NCI-H510A (cell line): ENCODE data around the gene ACHE.
A peak's percentile ranks its signal among the peaks of the same experiment; 100 is the strongest.
"Not testable (repeated sequence)": the region's sequence is repeated elsewhere in the genome, so short reads cannot be mapped to it uniquely, and the experiment has no call there.

Experiments
- DNase-seq: peaks from one replicate; lab custom pipeline; 2025; lab: John Stamatoyannopoulos, UW

Gene ACHE

GRCh38 chr7:100861616-100861985, 34.1 kb downstream of the ACHE start:
- DNase-seq = no peak

DNA sequence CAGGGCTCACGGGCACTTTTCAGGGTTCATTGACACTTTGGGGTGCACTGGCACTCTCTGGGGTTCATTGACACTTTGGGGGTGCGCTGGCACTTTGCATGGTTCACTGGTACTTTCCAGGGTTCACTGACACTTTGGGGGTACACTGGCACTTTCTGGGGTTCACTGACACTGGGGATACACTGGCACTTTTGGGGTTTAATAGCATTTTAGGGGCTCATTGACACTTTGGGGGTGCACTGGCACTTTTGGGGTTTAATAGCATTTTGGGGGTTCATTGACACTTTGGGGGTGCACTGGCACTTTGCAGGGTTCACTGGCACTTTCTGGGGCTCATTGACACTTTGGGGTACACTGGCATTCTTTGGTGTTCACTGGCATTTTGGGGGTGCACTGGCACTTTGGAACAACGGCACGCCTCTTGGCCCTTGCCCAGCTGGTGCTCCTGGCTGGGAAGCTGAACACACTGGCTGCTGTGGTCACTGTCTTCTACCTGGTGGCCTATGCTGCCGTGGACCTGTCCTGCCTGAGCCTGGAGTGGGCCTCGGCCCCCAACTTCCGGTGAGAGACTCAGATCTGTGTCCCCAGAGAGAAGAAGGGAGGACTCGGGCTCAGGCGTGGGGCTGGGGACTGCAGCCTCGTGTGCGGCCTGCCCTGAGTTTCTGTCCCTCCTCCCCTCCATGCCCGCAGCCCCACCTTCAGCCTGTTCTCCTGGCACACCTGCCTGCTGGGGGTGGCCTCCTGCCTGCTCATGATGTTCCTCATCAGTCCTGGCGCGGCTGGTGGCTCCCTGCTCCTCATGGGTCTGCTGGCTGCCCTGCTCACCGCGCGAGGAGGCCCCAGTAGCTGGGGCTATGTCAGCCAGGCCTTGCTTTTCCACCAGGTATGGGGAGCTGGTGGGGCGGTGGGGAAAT, 34.7 kb downstream of the ACHE start:
- no peak for DNase-seq

DNA sequence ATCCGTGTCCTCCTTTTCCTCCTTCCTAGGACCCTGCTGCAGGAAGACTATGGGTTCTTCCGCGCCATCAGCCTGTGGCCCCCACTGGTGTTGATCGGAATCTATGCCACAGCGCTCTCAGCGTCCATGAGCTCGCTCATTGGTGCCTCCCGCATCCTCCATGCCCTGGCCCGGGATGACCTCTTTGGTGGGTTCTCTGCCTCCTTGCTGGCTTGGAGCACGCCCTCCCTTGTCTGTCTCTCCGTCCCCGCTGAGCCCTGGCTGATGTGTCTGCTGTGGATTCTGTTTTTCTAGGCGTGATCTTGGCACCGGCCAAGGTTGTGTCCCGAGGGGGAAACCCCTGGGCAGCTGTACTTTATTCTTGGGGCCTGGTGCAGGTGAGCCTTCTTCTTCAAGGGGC, 35.8 kb downstream of the ACHE start:
- DNase-seq = no peak

DNA sequence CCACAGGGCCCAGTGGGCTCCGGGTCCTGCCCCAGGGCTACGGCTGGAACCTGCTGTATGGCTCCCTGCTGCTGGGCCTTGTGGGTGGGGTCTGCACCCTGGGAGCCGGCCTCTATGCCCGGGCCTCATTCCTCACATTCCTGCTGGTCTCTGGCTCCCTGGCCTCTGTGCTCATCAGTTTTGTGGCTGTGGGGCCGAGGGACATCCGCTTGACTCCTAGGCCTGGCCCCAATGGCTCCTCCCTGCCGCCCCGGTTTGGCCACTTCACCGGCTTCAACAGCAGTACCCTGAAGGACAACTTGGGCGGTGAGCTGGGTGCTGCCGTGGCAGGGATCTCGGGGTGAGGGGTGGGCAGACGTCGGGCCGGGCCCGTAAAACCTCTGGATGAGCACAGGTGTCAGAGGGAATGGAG, 38.8 kb downstream of the ACHE start:
- DNase-seq = no peak

DNA sequence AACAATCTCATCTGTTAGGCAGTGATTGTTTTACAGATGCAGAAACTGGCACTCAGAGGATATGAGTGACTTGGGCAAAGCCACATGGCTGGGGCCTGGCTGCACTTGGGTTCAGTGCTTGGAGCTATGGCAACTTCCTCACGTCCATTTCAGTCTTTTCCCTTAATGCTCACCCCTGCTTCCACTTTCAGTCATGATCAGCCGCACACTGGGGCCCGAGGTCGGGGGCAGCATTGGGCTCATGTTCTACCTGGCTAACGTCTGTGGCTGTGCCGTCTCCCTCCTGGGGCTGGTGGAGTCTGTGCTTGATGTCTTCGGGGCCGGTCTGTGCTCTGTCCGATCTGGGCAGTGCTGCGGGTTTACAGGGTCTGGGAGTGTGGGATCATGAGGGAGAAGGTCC, 40.2 kb downstream of the ACHE start:
- no peak for DNase-seq

DNA sequence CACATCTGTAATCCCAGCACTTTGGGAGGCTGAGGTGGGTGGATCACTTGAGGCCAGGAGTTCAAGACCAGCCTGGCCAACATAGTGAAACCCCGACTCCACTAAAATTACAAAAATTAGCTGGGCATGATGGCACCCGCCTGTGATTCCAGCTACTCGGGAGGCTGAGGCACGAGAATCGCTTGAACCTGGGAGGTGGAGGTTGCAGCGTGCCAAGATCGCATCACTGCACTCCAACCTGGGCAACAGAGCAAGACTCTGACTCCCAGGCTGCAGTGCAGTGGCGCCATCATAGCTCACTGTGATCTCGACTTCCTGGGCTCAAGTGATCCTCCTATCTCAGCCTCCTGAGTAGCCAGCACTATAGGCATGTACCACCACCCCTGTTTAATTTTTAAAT, 40.8 kb downstream of the ACHE start:
- DNase-seq = not testable (repeated sequence)

GRCh38 chr7:100854146-100854895, 41.4 kb downstream of the ACHE start:
- no peak for DNase-seq

DNA sequence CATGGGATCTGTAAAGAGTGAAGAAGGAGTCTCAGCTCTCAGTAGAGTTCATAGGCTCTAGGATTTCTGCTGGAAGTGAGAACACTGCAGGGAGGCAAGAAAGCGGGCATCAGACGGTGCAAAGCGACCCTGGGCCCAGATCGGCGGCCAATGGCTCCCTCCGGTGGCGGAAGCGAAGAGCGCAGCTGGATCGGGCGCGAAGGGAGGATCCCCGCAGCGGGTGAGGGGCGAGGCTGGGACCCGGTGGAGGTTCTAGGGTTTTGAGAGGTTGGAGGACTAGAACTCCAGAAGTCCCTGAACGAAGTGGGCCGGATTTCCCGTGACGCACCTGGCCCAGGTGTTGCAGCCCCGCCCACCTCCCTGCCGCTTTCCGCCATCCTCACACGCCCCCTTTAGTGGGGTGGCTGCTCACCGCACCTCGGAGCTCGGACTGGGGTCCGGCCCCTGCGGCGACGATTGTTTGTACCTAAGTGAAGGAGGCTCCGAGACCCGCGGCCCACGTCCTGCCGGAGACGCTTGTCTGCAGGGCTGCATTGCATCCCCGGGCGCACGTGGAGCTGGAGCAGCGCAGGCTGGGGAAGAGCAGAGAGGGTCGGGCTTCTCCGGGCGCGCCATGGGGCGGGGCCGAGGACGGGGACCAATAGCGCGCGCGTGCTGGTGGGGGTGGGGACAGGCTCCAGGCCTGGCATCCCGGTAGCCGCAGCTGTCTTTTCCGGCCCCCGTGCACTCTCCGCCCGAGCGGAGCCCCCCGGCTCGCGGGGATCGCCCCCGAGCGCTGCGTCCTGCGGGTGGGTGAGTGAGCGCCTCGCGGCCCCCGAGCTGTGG, 43.4 kb downstream of the ACHE start, which contains the start of gene SLC12A9:
Gene SLC12A9 (plus strand): TSS at position 666 of the 825 bp plus-strand sequence. CDS start 1,485 bp downstream, outside the sequence.
- peak; percentile 78 for DNase-seq

DNA sequence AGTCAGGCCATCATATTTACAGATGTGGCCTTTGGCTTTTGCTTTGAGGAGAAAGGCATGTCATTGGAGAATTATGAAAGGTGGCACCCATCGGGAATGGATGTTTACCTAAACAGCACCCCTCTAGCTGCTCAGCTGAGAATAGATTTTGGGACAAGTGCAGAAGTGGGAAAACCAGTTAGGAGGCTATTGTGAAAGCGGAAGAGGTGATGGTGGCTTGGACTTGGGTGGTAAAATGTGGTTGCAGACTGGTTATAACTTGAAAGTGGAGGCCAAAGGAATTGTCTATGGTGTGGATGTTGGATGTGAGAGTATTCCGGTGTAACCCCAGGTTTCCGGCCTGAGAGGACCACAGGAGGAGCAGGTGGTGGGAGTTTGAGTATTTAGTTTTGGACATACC, 48.3 kb downstream of the ACHE start:
- DNase-seq = no peak

DNA sequence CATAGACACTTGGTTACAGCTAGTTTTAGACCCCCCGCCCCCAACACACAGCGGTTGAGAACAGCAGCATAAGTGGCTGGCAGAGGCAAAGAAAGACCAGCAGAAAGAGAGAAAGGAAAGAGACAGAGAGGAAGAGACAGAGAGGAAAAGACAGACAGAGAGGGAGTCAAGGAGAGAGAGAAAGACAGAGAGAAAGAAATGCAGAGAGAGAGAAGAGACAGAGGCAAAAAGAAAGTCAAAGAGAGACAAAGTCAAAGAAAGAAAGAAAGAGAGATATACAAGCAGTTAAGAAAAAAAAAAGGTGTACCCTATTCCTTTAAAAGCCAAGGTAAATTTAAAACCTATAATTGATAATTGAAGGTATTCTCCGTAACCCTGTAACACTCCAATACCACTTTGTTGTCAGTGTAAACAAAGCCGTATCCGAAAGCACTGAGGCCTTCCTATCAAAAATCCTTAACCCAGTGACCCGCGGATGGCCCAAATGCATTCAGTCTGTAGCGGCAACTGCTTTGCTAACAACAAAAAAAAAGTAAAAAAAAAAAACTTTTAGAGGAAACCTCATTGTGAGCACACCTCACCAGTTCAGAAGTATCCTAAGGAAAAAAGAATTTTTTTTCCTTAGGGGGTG, 55.1 kb downstream of the ACHE start:
- DNase-seq = no peak
